Gastrocnemius medialis (tissue), 4 donors: ENCODE measurements around the gene TMEM60. TPM values are rescaled to one million over a fixed set of nuclear protein-coding genes. Genes with fewer than 3 reads are reported as not detected.

ENCODE experiments used
- ATAC-seq, 2 donors: fragments of 150-250 bp; one replicate each; pipeline ENCODE4 v1.9.1; 2016
- DNase-seq, 2 donors: peaks; one replicate each; pipeline ENCODE4 v3.0.0-alpha.2; 2019
- H3K27ac ChIP-seq, 4 donors: fragments of 200-600 bp; sonication (generic); 1 replicate in 1 of 4; 2 replicates in 3 of 4; pipeline ENCODE4 v1.5.1; 2016 to 2018; ENCODE audit warnings: mild to moderate bottlenecking in 2 of 4, moderate library complexity in 1 of 4
- H3K27me3 ChIP-seq, 3 donors: fragments of 200-600 bp; sonication (generic) in 2 of 3; 1 replicate in 1 of 3; 2 replicates in 2 of 3; pipeline versions ENCODE4 v1.5.1 to v1.6.0; 2016 to 2019; ENCODE audit warnings: mild to moderate bottlenecking in 1 of 3, moderate library complexity in 1 of 3
- H3K36me3 ChIP-seq, 2 donors: fragments of 200-600 bp; sonication (generic) in 1 of 2; one replicate each; pipeline ENCODE4 v1.5.1; 2017 to 2018
- H3K4me1 ChIP-seq, 2 donors: fragments of 200-600 bp; sonication (generic) in 1 of 2; one replicate each; pipeline ENCODE4 v1.5.1; 2016 to 2017; ENCODE audit warnings: mild to moderate bottlenecking in 2 of 2
- H3K4me3 ChIP-seq, 4 donors: fragments of 200-600 bp; sonication (generic) in 3 of 4; 1 replicate in 1 of 4; 2 replicates in 3 of 4; pipeline ENCODE4 v1.5.1; 2016 to 2019; ENCODE audit warnings: mild to moderate bottlenecking in 2 of 4
- H3K9me3 ChIP-seq, 3 donors: fragments of 200-600 bp; sonication (generic) in 2 of 3; 1 replicate in 1 of 3; 2 replicates in 2 of 3; pipeline ENCODE4 v1.5.1; 2016 to 2019
- CTCF ChIP-seq, 5 experiments: fragments of 450-650 bp in 3 of 5; fragments of 200-600 bp in 2 of 5; sonication (generic) in 2 of 5; IDR thresholded peaks in 4 of 5; conservative IDR thresholded peaks in 1 of 5; 1 replicate in 4 of 5; 2 replicates in 1 of 5; pipeline ENCODE4 v1.5.1; 2016 to 2019; ENCODE audit warnings: antibody characterized with exemption in 5 of 5, mild to moderate bottlenecking in 3 of 5, moderate library complexity in 3 of 5
- POLR2A ChIP-seq, 2 donors: fragments of 450-650 bp; IDR thresholded peaks; one replicate each; pipeline ENCODE4 v1.6.1; 2017; ENCODE audit warnings: antibody characterized with exemption in 2 of 2, mild to moderate bottlenecking in 2 of 2, moderate library complexity in 2 of 2
- in situ Hi-C, 4 donors: fragments of 200-750 bp; cut with MboI; loops; one replicate each; pipeline versions ENCODE4 v1.15.0 to v1.8.0; 2017; ENCODE audit warnings: low sequenced_read_pairs in 4 of 4
- intact Hi-C: fragments of 100-400 bp; cut with DNase I; formaldehyde crosslinking; loops from one replicate; pipeline ENCODE4 v1.15.1; 2023; ENCODE audit warnings: low total_unique reads
- total RNA-seq, 4 donors: library from RNA; depleted of rRNA; stranded (reverse); fragments of >200 nt; gene quantifications; one replicate each; pipeline versions ENCODE4 v1.1.0 to v1.2.3, GENCODE V29; 2016

Gene TMEM60
- 10 to 100 TPM in 3 of 4 donors, 1 to 10 TPM in 1; 7.0 to 26.9 (median 13.3) TPM for total RNA-seq

DNA sequence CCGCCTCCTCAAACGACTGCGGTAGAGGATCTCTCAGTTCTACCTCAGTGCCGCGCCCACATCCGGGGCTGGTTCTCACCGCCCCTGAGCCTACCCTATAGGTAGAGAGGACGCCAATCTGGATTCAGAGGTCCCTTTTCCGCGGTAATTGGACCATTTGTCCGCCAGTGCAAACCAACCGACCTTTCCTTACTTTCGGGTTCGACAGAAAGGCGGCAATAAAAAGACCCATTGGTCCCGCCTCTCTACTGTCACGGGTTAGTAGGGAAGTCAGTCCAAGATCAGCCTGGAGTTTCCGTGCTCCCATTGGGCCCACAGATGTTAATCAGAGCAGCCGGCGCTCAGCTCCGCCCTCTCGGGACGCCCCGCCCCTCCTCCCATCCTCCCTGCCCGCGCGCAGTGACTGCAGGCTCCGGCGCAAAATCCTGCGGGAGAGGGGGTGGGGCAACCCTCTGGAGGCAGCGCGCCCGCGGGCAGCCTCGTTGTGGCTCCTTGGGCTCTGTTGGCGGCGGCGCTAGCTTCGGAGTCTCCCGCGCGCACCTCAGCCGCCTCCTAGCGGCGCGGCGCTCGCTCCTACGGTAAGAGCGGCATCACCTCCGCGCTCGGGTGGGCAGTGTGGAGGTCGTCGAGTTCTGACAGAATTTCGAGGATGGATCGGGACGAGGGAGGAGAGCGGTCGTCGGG lies at the start of gene TMEM60, which contains the start of gene PHTF2:
Gene TMEM60, minus strand, starts transcription at position 41 of the 684 bp plus-strand sequence. CDS start 4,061 bp downstream, outside the sequence.
Gene PHTF2, plus strand, starts transcription at position 380 of the 684 bp plus-strand sequence.
- intact Hi-C loops = loop anchor here (2.0 to 10.0 kb wide), 5 partner anchors 89 to 1474 kb away; partner anchors contain the start of genes PTPN12 and RSBN1L
- TF ChIP-seq CTCF (IDR thresholded peaks at IDR 0.05 in 4 of 5, conservative IDR thresholded peaks at IDR 0.05 in 1 of 5) = peak; percentile 30 to 66 (median 47)
- peak; percentile 93 to 96 for TF ChIP-seq POLR2A (IDR thresholded peaks at IDR 0.05)
- Histone ChIP-seq H3K4me1 (peaks cover 34 to 62% of the 10 kb centered on the region in 2 donors), H3K36me3 (no peaks in the 10 kb centered on the region), H3K4me3 (peak within 1 kb of the TSS; percentile 86 to 93 (median 89)), H3K27ac (peak within 1 kb of the TSS; percentile 98 to 99 (median 98)), H3K27me3 (no peaks in the 10 kb centered on the region), H3K9me3 (no peaks in the 10 kb centered on the region)
- ATAC-seq = peak; percentile 81 to 85
- in situ Hi-C loops = loop anchor here in 1 of 4 donors (10.0 kb wide), 1 partner anchor 104 kb away; the partner anchor contains the start of gene RSBN1L
- peak; percentile 99 for DNase-seq

- ATAC-seq (no peak), DNase-seq (no peak)
- TF ChIP-seq POLR2A (IDR thresholded peaks at IDR 0.05) (no peak), CTCF (IDR thresholded peaks at IDR 0.05 in 4 of 5, conservative IDR thresholded peaks at IDR 0.05 in 1 of 5) (no peak)
- H3K4me1 ChIP-seq = peaks cover 14 to 16% of the 10 kb centered on the region in 2 donors
- H3K27ac ChIP-seq = peak overlapping the region in 3 of 4 donors; percentile 42 to 70 (median 54)
- H3K27me3 ChIP-seq = no peaks in the 10 kb centered on the region
- in situ Hi-C loops (no loop called here), intact Hi-C loops (no loop called here)
- no peaks in the 10 kb centered on the region for H3K36me3 ChIP-seq
- no peak overlapping the region for H3K4me3 ChIP-seq
- H3K9me3 ChIP-seq = no peaks in the 10 kb centered on the region
Observed at GRCh38 chr7:77846317-77847092, 48.3 kb upstream of the TMEM60 start.

- intact Hi-C loops = no loop called here
- in situ Hi-C loops = no loop called here
- peaks cover 33 to 36% of the 10 kb centered on the region in 2 donors for H3K4me1 ChIP-seq
Observed at GRCh38 chr7:77843194-77843593, 45.0 kb upstream of the TMEM60 start.

DNA sequence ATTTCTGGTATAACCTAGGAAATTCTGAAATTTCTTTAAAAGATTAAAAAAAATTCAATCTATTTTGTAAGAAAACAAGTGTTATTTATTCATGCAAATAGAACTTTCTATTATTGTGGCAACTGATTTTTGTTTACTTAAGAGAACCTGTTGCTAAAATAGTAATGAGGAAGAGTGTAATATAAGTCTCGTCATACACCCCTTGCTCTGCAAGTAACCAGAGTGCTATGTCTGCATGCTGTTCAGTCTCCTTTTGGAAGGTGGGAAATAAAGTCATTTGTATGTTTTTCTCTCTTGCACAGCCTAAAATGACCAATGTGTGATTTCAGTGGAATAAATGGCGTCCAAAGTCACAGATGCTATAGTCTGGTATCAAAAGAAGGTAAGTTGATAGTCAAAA lies 41.7 kb upstream of the TMEM60 start:
- Histone ChIP-seq H3K4me3 (peak overlapping the region in 3 of 4 donors; percentile 14 to 25 (median 23)), H3K9me3 (no peaks in the 10 kb centered on the region), H3K36me3 (no peaks in the 10 kb centered on the region), H3K27ac (peak overlapping the region; percentile 70 to 85 (median 74)), H3K27me3 (no peaks in the 10 kb centered on the region), H3K4me1 (peaks cover 41 to 46% of the 10 kb centered on the region in 2 donors)
- intact Hi-C loops = no loop called here
- ATAC-seq (peak in 1 of 2 donors; percentile 65), DNase-seq (no peak)
- TF ChIP-seq POLR2A (IDR thresholded peaks at IDR 0.05) (peak in 1 of 2 donors; percentile 31), CTCF (IDR thresholded peaks at IDR 0.05 in 4 of 5, conservative IDR thresholded peaks at IDR 0.05 in 1 of 5) (no peak)
- in situ Hi-C loops = no loop called here

More at GRCh38 chr7:77843194-77843593, 45.0 kb upstream of the TMEM60 start:
- DNase-seq (no peak), ATAC-seq (no peak)
- H3K4me3 ChIP-seq = no peak overlapping the region
- no peaks in the 10 kb centered on the region for H3K9me3 ChIP-seq
- H3K27me3 ChIP-seq = no peaks in the 10 kb centered on the region
- no peaks in the 10 kb centered on the region for H3K36me3 ChIP-seq
- TF ChIP-seq CTCF (IDR thresholded peaks at IDR 0.05 in 4 of 5, conservative IDR thresholded peaks at IDR 0.05 in 1 of 5) (no peak), POLR2A (IDR thresholded peaks at IDR 0.05) (no peak)
- H3K27ac ChIP-seq = peak overlapping the region; percentile 70 to 85 (median 74)
